ENCODE data around the gene SNAPC4.

- no peak for TF ChIP-seq ZNF212 (CRISPR knock-in tag; IDR thresholded peaks at IDR 0.05)
- no peak for TF ChIP-seq POLR2A (conservative IDR thresholded peaks at IDR 0.05)
- no peak for TF ChIP-seq TCF7 (IDR thresholded peaks at IDR 0.05; ENCODE audit: borderline replicate concordance)
- TF ChIP-seq REST (IDR thresholded peaks at IDR 0.05; ENCODE audit: borderline replicate concordance), result no peak
- TF ChIP-seq REST (CRISPR knock-in tag; IDR thresholded peaks at IDR 0.05; ENCODE audit: low read depth), result no peak
- no peak for TF ChIP-seq HDAC2 (IDR thresholded peaks at IDR 0.05)
- no peak for TF ChIP-seq NR3C1 (CRISPR knock-in tag; IDR thresholded peaks at IDR 0.05)
- TF ChIP-seq POLR2AphosphoS5 (IDR thresholded peaks at IDR 0.05; ENCODE audit: control insufficient read depth, insufficient read depth, low read depth, low read length), result no peak
- TF ChIP-seq SMAD4 (CRISPR knock-in tag; conservative IDR thresholded peaks at IDR 0.05), result no peak
- no peak for TF ChIP-seq KDM5B (IDR thresholded peaks at IDR 0.05; ENCODE audit: insufficient replicate concordance, low read depth, low read length)
Observed at GRCh38 chr9:136359774-136360718, 39.9 kb downstream of the SNAPC4 start.
